HTR-8/SVneo (cell line): ENCODE results near the gene CNOT3.
"Not testable (repeated sequence)": the region's sequence is repeated elsewhere in the genome, so short reads cannot be mapped to it uniquely, and the experiment has no call there.

ENCODE experiments used
- DNase-seq: peaks from one replicate; pipeline ENCODE4 v3.0.0; 2011; ENCODE audit warnings: low spot score, mixed read lengths; ENCODE audit not compliant: insufficient read length
- FAIRE-seq: peaks from 2 replicates; lab custom pipeline; 2011; peaks lifted over from hg19 to GRCh38; lab: Jason Lieb, UNC

The CNOT3 gene

GRCh38 chr19:54164369-54165068, 27.0 kb downstream of the CNOT3 start:
- no peak for FAIRE-seq
- DNase-seq: no peak

- FAIRE-seq: peak; percentile 36
- no peak for DNase-seq
Observed at GRCh38 chr19:54165222-54165621, 27.7 kb downstream of the CNOT3 start.

GRCh38 chr19:54168174-54168917, 30.8 kb downstream of the CNOT3 start:
- DNase-seq (peak; percentile 91), FAIRE-seq (peak; percentile 9)

DNA sequence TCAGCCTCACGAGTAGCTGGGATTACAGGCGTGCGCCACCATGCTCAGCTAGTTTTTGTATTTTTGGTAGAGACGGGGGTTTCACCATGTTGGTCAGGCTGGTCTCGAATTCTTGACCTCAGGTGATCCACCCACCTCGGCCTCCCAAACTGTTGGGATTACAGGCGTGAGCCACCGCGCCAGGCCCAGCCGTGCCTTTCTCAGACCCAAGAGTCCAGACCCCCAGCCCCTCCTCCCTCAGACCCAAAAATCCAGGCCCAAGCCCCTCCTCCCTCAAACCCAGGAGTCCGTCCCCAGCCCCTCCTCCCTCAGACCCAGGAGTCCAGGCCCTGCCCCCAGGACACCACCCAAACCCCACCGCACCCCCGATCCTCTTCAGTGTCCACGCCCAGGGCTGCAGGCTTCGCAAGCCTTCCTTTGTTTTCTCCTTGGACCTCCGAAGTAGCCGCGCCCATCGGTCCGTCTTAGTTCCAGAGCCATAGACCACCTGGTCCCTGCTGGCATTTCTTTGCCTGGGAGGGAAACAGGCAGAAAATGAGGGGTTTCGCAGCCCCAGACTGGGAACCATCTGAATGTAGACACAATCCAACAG, 31.7 kb downstream of the CNOT3 start:
- DNase-seq (no peak), FAIRE-seq (no peak)

- not testable (repeated sequence) for DNase-seq, FAIRE-seq
Observed at GRCh38 chr19:54171736-54172431, 34.3 kb downstream of the CNOT3 start.

DNA sequence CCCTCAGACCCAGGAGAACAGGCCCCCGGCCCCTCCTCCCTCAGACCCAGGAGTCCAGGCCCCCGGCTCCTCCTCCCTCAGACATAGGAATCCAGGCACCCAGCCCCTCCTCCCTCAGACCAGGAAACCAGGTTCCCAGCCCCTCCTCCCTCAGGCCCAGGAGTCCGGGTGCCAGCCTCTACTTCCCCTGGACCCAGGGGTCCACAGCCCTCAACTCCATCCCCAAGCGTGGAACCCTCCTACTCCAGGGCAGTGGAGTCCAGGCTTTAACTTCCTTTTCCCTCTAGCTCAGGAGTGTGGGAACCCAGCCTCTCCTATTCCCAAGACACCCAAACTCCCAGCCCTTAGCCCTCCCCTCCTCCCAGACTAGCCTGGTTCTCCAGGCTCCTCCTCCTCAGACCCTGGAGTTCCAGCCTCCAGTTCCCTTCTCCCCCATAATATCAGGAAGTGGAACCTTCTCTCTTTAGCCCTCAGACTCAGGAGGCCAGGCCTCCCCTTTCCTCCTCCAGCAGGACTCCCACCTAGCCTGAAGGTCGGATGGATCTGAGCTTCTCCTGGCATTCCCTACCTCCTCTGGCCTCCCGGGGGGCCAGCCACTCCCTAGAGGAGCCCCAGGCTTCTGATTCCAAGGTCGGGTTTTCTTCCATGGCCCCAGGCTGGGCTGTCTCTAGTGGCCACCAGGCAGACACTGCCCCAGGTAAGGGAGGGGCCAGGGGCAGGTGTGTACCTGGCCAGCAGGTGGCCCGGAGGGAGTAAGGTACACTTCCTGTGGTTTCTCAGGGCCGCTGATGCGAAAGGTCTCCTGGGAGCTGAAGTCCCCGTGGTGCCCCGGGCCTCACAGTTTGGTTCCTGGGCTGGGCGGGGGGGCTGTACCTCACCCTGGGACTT, 35.2 kb downstream of the CNOT3 start, which contains the start of gene TMC4:
TSS of gene TMC4 (minus strand) at position 690 of the 888 bp plus-strand sequence. CDS start at position 647, 43 bp downstream.
- FAIRE-seq: no peak

GRCh38 chr19:54173359-54173699, 35.8 kb downstream of the CNOT3 start:
- no peak for FAIRE-seq
- no peak for DNase-seq

More for the DNA sequence above, 35.2 kb downstream of the CNOT3 start, which contains the start of gene TMC4:
- no peak for DNase-seq

- DNase-seq (no peak), FAIRE-seq (no peak)
Observed at GRCh38 chr19:54173951-54174834, 36.6 kb downstream of the CNOT3 start.

DNA sequence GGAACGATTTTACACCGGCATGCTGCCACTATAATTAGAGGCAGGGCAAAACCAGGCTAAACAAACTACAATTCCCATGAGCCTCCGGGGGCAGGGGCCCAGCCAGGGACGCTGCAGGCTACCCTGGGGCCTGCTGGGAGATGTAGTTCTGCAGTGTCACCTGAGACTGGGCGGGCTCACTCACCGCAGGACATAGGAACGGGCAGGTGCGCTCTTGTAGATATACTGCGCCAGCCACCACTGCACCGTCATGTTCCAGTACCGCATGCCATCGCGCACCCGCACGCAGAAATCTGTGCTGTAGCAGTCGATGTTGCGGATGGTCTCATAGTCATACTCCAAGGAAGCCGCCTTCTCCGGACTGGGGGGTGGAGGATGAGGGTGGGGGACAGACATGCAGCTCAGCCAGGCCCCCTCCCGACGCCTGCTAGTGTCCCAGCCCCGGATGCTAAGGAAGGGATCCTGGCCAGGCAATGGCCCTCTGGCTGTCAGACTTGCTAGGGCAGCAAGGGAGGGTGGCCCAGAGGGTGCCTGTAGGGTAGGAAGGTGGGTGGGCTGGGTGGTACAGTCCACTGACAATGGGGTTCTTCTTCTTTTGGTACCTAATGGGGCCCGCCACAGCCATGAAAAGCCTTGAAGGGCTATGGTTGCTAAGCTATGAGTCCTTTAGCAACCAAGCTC, 41.2 kb downstream of the CNOT3 start:
- no peak for DNase-seq
- FAIRE-seq: no peak

DNA sequence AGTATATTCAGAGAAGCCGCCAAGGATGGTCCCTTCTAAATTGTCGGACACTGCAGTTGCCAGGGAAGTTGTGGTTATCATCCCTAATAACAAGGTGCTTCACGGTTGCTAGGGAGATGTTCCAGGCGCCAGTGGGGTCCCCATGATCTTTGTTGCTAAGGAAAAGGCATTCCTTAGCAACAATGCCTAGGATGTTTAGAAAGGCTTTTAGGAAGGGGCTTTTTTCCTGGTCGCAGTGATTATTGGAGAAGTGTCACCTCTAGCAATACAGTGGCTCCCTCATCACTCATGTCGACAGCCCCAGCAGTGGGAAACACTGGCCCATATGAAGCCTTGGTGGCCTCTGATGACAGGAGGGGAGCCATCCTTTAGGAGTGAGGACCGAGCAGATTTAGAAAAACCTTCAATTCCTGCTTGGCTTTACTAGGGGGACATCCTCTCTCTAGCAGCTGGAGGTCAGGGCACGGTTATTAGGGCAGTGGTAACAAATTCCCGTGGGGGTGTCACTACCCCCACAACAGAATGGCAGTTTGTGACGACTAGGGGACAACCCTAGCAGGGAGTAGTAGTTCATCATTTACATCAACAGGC, 41.8 kb downstream of the CNOT3 start:
- FAIRE-seq (no peak), DNase-seq (no peak)

- DNase-seq: no peak
- FAIRE-seq: peak; percentile 20
Observed at GRCh38 chr19:54179921-54180461, 42.4 kb downstream of the CNOT3 start.

DNA sequence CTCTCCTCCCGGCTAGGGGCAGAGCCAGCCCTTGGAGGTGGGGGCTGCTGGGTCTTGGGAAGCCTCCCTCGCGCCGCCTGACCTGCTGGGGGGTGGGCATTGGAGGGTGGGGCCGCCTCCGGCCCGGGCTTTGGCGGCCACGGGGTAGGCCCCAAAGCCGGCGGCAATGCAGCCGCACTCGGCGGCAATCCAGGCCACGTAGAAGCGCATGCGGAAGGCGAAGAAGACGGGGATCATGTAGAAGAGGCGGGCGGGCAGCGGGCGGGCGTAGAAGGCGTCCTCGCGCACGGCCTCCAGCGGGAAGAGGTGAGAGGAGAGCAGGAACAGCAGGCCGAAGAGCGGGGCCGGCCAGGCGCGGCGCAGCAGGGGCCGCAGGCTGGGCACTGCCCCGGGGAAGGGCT, 43.1 kb downstream of the CNOT3 start:
- FAIRE-seq: no peak
- DNase-seq: no peak

DNA sequence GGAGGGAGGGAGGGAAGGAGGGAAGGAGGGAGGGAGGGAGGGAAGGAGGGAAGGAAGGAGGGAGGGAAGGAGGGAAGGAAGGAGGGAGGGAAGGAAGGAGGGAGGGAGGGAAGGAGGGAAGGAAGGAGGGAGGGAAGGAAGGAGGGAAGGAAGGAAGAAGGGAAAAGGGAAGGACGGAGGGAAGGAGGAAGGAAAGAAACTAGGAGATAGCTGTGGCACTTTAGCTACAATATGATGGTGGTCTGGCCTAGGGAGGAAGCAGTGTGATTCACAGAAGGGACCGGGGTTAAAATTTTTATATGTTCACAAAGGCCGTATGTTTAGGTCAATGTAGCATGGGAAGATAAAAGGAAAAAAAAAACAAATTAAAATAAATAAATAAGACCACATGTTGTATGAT, 44.3 kb downstream of the CNOT3 start:
- FAIRE-seq, DNase-seq: not testable (repeated sequence)

DNA sequence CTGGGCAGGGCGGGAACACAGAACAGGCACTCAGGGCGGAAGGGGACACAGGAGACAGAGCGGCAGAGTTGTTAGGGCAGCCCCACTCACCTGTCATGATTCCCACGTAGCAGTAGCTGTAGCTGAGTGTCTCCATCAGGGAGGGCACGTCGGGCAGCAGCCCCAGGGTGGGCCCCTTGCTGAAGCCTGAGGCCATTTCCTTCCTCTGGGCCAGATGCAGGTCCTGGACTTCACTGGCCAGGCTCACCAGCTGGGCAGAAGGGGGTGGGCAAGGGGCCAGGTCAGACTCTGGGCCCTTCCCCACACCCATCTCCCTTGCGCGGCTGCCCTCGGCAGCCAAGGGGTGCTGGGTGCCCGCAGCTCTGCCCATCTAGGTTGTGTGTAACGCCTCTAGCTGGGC, 45.9 kb downstream of the CNOT3 start:
- DNase-seq (no peak), FAIRE-seq (no peak)

DNA sequence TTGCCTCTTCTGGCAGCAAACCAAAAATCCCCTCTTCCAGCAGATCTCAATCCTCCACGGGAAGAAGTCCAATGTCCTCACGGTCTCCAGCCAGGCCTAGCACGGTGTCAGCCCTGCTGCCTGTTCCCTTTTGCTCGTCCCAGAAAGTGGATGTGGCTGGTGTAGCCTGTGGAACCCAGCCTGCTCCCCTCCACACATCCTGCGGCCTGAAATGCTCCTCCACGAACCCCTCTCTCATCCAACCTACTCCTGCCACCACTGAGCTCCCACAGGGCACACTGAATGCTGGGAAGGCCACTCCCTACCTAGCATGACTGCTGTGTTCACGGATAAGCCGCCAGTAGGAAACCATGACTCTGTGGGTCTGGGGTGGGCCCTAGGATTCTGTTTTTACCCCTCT, 48.8 kb downstream of the CNOT3 start:
- FAIRE-seq (no peak), DNase-seq (no peak)

DNA sequence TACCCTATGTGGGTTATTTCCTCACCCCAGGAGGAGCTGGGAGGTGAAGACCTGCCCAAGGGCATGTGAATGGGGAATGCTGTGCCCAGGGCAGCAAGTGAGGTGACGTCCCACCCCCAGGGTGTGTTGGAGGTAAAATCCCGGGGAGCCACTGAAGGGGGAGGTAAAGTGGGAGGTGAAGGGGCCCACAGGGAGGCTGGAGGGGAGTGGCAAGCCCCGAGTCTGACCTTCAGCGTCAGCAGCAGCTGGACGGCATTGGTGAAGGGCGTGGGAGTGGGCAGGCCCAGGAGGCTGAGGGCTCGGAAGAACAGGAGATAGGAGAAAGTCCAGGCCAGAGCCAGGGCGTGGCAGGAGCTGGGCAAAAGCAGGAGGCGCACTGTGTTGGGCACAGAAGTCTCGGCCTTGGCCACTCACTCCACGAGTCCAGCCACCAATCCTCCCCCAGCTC, 49.4 kb downstream of the CNOT3 start:
- no peak for FAIRE-seq
- DNase-seq: no peak

DNA sequence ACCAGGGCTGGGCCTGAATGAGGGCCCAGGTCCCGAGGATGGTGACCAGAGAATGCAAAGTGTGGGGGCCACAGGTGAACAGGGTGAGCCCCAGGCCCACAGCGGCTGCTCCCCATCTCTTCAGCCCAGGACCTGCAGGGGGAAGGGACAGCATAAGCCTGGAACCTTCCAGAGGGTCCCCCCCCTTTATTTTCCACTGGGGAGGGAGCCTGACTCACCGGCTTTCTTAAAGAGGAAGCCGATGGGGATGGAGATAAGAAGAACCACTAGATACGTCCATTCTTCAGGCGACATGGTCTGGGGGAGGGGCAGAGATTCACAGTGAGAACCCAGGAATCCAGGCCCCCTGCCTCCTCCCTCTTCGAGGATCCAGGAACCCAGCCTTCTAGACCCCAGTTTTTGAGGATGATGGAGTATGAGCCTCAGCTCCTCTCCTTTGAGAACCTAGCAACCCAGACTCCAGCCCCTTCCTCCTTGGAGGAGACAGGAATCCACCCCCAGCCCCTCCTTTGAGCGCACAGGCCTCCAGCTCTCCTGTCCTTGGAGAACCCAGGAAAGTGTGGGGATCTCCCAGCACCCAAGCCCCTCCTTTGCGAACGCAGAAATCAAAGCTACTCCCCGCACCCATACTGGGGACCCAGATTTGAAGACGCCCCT, 50.8 kb downstream of the CNOT3 start:
- FAIRE-seq: no peak
- DNase-seq: no peak
